Hematopoietic multipotent progenitor cell treated with erythropoietin and hydrocortisone succinate and interleukin-3 and kit ligand, for 8 days (in vitro differentiated cells): ENCODE results near the gene SRPRB.

Experiments
- DNase-seq: peaks from one replicate; pipeline ENCODE4 v3.0.0-alpha.2; 2015

Gene SRPRB

DNA sequence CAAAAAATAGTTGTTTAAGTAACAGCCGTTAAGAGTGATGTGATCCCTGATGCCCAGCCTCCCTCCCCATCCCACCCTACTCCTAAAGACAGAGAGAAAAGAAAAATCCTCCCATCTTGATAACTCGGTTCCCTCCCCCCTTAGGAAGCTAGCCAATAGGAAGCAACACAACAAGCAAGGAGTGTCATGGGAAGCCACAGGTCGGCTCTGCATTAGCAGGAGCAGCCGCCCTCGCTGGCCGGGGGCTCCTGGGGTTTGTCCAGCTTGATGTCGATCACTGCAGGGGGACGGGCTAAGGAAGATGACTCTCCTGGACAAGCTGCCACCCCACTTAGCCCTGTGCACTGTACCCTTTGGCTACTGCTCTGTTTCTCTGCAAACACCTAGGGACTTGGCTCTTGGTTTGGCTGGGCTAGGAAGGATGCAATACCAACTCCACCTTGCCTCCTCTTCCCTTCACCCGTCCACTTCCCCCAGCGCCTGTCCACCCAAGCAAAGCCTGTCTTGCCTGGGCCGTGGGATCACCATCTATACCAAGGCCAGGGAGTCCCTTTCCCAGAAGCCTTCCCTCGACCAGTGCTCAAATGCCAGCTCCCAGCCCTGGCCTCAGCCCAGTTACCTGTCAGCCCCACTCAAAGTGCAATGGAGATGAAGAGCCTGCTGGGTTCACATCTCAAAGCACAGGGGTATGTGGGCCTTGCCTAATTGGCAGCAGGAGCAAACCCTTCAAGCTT, 23.1 kb downstream of the SRPRB start:
- no peak for DNase-seq

GRCh38 chr3:133829310-133829707, 23.7 kb downstream of the SRPRB start:
- no peak for DNase-seq

DNA sequence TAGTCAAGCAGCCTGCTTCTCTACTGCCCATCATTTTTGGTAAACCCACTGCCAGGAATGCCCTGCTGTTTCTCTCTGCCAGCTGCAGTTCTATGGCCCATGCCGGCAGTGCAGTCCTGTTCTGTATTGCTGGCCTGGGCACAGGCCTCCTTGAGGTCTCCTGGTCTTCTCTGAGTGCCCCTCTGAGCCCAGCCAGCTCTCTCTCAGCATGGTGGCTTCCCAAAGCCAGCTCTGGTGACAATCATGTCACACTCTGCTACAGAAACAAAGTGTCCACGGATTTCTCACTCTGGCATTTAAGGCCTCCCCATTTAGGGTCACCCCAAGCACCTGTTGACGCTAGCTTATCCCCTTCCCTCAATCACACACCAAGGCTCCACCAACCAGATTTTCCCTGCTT, 24.5 kb downstream of the SRPRB start:
- no peak for DNase-seq

- DNase-seq: no peak
Measured at GRCh38 chr3:133831966-133832801, 26.6 kb downstream of the SRPRB start.

- DNase-seq: no peak
Measured at GRCh38 chr3:133832802-133833144, 27.2 kb downstream of the SRPRB start.

DNA sequence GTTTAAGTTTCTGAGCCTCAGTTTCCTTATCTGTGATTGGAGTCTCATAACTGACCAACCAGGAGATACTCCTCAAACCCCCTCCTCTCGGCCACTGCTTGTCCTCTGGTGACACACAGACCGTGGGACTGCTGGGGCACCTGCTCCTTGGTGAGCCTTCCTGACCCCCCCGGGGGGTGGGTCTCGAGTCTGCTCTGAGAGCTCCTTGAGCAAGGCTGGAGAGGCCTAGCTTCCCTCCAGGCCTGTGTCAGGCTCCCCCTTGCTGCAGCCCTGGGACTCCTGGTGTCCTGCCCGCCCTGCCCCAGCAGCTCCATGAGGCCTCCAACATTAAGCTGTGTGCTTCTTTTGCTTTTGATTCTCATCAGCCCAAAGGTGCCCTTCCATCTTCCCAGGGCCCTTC, 27.7 kb downstream of the SRPRB start:
- DNase-seq: no peak

- DNase-seq: no peak
Measured at GRCh38 chr3:133833880-133834620, 28.4 kb downstream of the SRPRB start.

- no peak for DNase-seq
Measured at GRCh38 chr3:133834621-133835417, 29.2 kb downstream of the SRPRB start.

DNA sequence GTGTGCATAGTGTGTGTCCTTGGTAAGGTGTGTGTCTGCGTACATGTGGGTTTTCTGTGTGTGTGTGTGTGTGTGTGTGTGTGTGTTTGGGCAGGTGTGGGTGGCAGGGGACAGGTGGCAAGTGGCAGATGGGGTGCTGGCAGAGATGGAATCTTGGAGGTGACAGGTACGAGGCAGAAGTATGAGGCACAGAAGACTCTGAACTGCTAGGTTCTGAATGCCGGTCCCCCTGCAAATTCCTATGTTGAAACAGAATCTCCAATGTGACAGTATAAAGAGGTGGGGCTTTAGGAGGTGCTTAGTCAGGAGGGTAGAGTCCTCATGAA, 29.8 kb downstream of the SRPRB start:
- no peak for DNase-seq

DNA sequence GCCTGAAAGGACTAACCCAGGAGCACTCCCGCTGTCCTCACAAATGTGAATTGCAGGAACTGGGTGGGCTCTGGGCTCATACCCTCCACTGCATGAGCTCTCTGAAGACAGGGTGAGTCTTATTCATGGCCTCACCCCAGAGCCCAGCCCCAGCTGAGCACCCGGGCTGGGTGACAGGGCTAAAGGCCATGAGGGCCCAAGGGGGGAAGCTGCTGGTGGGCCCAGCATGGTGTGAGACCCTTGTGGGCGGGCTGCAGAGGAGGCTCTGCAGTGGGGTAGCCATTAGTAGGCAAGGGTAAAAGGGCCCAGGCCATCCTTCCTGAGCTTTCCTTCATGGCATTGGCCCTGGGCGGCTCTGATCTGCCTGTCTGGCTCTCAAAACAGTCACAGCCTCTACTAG, 30.3 kb downstream of the SRPRB start:
- no peak for DNase-seq

DNA sequence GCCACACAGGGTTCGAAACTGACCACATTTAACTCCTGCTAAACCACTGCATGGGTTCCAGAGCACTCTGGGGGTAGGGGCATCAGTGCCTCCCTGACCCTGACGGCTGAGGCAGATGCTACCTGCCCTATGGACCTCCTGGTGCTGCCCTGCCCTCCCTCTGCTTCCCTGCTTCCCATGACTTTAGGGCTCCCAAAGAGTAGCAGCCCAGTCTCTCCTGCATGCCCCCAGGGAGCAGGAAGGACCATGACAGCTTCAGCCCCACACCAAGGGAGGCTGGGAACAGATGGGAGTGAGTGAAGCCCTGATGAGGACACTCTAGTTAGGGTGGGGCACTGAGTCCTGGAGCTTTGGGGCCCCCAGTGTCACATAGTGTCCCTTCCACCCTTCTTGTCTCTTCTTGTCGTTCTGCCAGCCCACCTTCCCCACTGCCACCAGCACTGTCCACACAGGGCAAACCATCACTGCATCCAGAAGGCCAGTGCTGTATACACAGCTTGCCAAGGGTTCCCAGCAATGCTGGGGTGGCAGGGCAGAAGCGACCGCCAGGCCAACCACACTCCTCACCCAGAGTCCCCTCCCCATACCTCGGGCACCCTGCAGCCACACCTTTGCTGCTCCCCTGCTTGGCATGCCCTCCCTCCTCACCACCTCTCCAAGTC, 31.0 kb downstream of the SRPRB start:
- no peak for DNase-seq

GRCh38 chr3:133837487-133838295, 32.1 kb downstream of the SRPRB start:
- no peak for DNase-seq

DNA sequence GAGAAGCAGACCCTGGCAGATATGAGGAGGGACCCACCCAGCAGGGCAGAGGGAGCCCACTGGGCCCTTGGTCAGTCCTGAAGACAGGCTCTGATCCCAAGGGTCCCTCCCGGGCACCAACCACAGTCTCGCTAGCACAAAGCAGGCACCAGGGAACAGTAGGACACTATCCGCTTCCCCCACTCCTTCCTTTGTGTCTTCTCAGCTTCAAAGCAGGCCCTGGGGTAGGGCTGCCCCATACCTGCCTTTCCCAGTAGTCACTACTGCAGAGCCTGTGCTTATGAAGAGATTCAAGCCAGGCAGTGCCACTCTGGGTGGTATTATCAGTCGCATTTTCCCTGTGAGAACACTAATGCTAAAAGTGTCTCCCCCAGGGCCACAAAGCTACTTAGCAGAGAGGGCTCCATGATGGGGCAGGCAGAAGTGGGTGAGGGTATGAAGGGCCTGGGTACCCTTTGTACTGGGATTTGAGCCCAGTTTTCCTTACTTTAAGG, 32.7 kb downstream of the SRPRB start:
- no peak for DNase-seq

- DNase-seq: no peak
Measured at GRCh38 chr3:133838916-133839800, 33.5 kb downstream of the SRPRB start.

GRCh38 chr3:133840055-133840737, 34.6 kb downstream of the SRPRB start:
- DNase-seq: no peak

GRCh38 chr3:133840767-133841166, 35.2 kb downstream of the SRPRB start:
- no peak for DNase-seq

DNA sequence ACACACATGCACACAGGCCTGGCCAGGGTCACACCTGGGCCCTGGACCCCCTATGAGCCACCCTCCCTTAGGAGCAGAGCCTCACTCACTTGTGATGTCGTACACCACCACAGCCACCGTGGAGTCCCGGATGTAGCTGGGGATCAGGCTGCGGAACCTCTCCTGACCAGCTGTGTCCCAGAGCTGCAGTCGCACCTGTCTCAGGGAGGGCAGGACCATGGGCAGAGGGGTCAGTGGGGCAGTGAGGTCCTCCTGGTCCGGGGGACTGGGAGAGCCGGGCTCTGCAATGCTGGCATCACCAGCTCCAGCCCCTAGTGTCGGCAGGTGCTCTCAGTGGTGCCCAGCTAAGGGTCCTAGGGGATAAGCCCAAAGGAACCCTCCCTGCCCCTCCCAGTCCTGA, 35.6 kb downstream of the SRPRB start:
- DNase-seq: no peak

DNA sequence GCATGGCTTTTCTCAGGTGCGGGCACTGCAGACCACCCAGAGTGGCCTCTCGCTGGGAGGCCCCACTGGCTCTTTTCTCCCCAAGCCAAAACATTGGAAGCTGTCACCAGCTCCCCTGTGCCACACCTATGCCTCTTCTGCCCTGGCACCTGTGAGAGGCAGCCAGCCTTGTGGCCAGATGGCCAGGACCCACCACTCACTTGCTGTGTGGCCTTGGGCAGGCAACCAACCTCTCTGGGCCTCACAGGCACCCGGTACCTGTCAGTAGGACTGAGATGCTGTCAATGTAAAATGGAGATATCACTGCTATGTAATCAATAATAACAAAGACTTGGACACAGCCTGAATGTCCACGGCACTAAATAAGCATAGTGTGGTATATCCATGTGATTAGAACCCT, 36.5 kb downstream of the SRPRB start:
- no peak for DNase-seq

DNA sequence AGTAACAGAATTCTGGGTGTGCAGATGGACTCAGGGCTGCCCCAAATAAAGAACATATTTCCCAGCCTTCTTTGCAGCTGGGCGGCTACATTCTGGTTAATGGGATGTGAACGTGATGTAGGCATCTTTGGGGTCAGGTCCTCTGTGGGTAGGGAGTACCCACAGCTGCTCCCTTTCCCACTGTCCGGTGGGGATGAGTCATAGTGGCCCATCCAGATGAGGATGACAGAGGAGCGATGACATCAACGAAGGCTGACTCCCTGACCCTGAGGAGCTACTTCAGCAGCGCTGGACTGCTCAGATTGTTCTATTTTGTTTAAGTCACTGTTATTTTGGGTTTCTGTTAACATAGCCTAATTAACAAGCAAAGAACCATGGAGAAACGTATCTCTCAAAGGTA, 38.0 kb downstream of the SRPRB start:
- no peak for DNase-seq

- DNase-seq: no peak
Measured at GRCh38 chr3:133845127-133845526, 39.5 kb downstream of the SRPRB start.
